GM18508 (cell line): ENCODE data around the gene DIDO1.

ENCODE experiments used
- ATAC-seq: cut with Tn5 transposase; IDR thresholded peaks from one replicate; pipeline ENCODE4 v1.9.1; 2021; ENCODE audit warnings: moderate number of reproducible peaks; ENCODE audit not compliant: insufficient read depth, unreplicated experiment

The DIDO1 gene

GRCh38 chr20:62840244-62841197, 85.8 kb downstream of the DIDO1 start:
- ATAC-seq = no peak

- ATAC-seq = no peak
Measured at GRCh38 chr20:62839816-62840215, 86.5 kb downstream of the DIDO1 start.

GRCh38 chr20:62839261-62839660, 87.0 kb downstream of the DIDO1 start:
- ATAC-seq = no peak

- ATAC-seq = no peak
Measured at GRCh38 chr20:62838128-62838891, 88.0 kb downstream of the DIDO1 start.

GRCh38 chr20:62837790-62838127, 88.5 kb downstream of the DIDO1 start:
- ATAC-seq = no peak

GRCh38 chr20:62836967-62837490, 89.3 kb downstream of the DIDO1 start:
- ATAC-seq = no peak

- no peak for ATAC-seq
Measured at GRCh38 chr20:62835931-62836861, 90.1 kb downstream of the DIDO1 start.

- no peak for ATAC-seq
Measured at GRCh38 chr20:62834967-62835730, 91.2 kb downstream of the DIDO1 start.

GRCh38 chr20:62832951-62833391, 93.3 kb downstream of the DIDO1 start:
- ATAC-seq = no peak

- ATAC-seq = no peak
Measured at GRCh38 chr20:62832212-62832922, 93.9 kb downstream of the DIDO1 start.

GRCh38 chr20:62831854-62832211, 94.5 kb downstream of the DIDO1 start:
- no peak for ATAC-seq

- no peak for ATAC-seq
Measured at GRCh38 chr20:62831361-62831788, 94.9 kb downstream of the DIDO1 start.

- no peak for ATAC-seq
Measured at GRCh38 chr20:62830821-62831220, 95.5 kb downstream of the DIDO1 start.

- ATAC-seq = no peak
Measured at GRCh38 chr20:62830251-62830650, 96.1 kb downstream of the DIDO1 start.

GRCh38 chr20:62829231-62830230, 96.8 kb downstream of the DIDO1 start:
- no peak for ATAC-seq

- no peak for ATAC-seq
Measured at GRCh38 chr20:62828511-62829230, 97.6 kb downstream of the DIDO1 start.

- ATAC-seq = no peak
Measured at GRCh38 chr20:62828051-62828450, 98.3 kb downstream of the DIDO1 start.
